ENCODE data around the gene MTERF4. TPM values are rescaled to one million over a fixed set of nuclear protein-coding genes. Genes with fewer than 3 reads are reported as not detected.

Gene MTERF4
- total and polyA plus RNA-seq, 10 of the 15 experiments (the other 5 are each of a cell fraction or from before 2014, with no cell fraction given), result 36.7 to 69.1 (median 45.5) TPM

GRCh38 chr2:241135737-241136136 is 33.6 kb upstream of the MTERF4 start (continued):
- no peak for TF ChIP-seq KLF5 (IDR thresholded peaks at IDR 0.05; ENCODE audit: partially characterized antibody)

- ATAC-seq (no peak), DNase-seq (ENCODE audit: low read depth, low spot score) (no peak), FAIRE-seq (no peak)
- SMC1A ChIA-PET (ENCODE audit: uncharacterized antibody, unreplicated experiment), result interaction anchor here (0.7 kb wide), 1 partner anchor 56 kb away, joined by 4 read pairs; no protein-coding TSS in a partner anchor
- RAD21 ChIA-PET (ENCODE audit: unreplicated experiment), result no interaction called here
- H3K4me1 ChIP-seq (ENCODE audit: control insufficient read depth, insufficient read depth, low read length), result peaks cover under 1% of the 10 kb centered on the region
- no peaks in the 10 kb centered on the region for H3K9me3 ChIP-seq (replicated peaks; ENCODE audit: control insufficient read depth, insufficient read depth, low read length)
- no peak overlapping the region for H2AFZ ChIP-seq (ENCODE audit: control insufficient read depth, low read depth, low read length)
- TF ChIP-seq NR2F1 (conservative IDR thresholded peaks at IDR 0.05) (no peak), ZZZ3 (IDR thresholded peaks at IDR 0.05; ENCODE audit: control insufficient read depth, insufficient read length, low read depth) (no peak), GABPA (IDR thresholded peaks at IDR 0.05; ENCODE audit: low read depth) (no peak), POLR2AphosphoS2 (IDR thresholded peaks at IDR 0.05; ENCODE audit: low read depth, low read length) (no peak), E2F4 (IDR thresholded peaks at IDR 0.05; ENCODE audit: low read depth, low read length) (no peak), STAT1 (conservative IDR thresholded peaks at IDR 0.05) (no peak), PAX5 (IDR thresholded peaks at IDR 0.05; ENCODE audit: borderline replicate concordance, low read depth, low read length) (no peak), MXI1 (IDR thresholded peaks at IDR 0.05; ENCODE audit: low read depth, low read length) (no peak), ASH2L (IDR thresholded peaks at IDR 0.05; ENCODE audit: borderline replicate concordance, low read depth) (no peak), SMC3 (IDR thresholded peaks at IDR 0.05; ENCODE audit: borderline replicate concordance, low read length) (no peak), ZNF207 (IDR thresholded peaks at IDR 0.05; ENCODE audit: borderline replicate concordance) (no peak), RB1 (IDR thresholded peaks at IDR 0.05; ENCODE audit: borderline replicate concordance) (no peak), CEBPZ (IDR thresholded peaks at IDR 0.05; ENCODE audit: low read depth, low read length) (no peak), ZNF24 (IDR thresholded peaks at IDR 0.05) (no peak), FOXM1 (IDR thresholded peaks at IDR 0.05; ENCODE audit: low read depth, low read length) (no peak)
- H3K27ac ChIP-seq (ENCODE audit: control insufficient read depth, insufficient read depth), result no peak overlapping the region
- intact Hi-C loops (cut with micrococcal nuclease; ENCODE audit: unreplicated experiment), result no loop called here
- WGBS (ENCODE audit: insufficient coverage, insufficient replicate concordance, low lambda C conversion rate, missing lambda C conversion rate), result 68% methylated on average over 7 of the region's 7 CpGs
- no TSS peak for BruUV-seq (replicated peaks)
- H4K20me1 ChIP-seq (ENCODE audit: control insufficient read depth, insufficient read depth), result no peaks in the 10 kb centered on the region
- no peaks in the 10 kb centered on the region for H3K27me3 ChIP-seq (replicated peaks in 1 of 2; ENCODE audit: control insufficient read depth in 2 of 2, insufficient read depth in 2 of 2, low read length in 1 of 2)
- CTCF ChIA-PET, result interaction anchor here (0.9 kb wide), 1 partner anchor 15 kb away, joined by 3 read pairs; the partner anchor contains the start of gene PASK
- H3K4me2 ChIP-seq (ENCODE audit: control insufficient read depth, insufficient read depth), result no peak overlapping the region
- no peak overlapping the region for H3K4me3 ChIP-seq
- in situ Hi-C loops (cut with MboI), result no loop called here
- no peak overlapping the region for H3K9ac ChIP-seq (ENCODE audit: control insufficient read depth, insufficient read depth, low read length)
- no peaks in the 10 kb centered on the region for H3K79me2 ChIP-seq (ENCODE audit: control insufficient read depth, insufficient read depth, low read length)
- peaks cover 6 to 20% of the 10 kb centered on the region in 2 experiments for H3K36me3 ChIP-seq (ENCODE audit: control insufficient read depth in 2 of 2, insufficient read depth in 2 of 2, low read length in 1 of 2)
- POLR2A ChIA-PET, result interaction anchor here (0.5 to 1.0 kb wide), 2 partner anchors 15 to 1016 kb away, joined by 4 to 5 read pairs; partner anchors contain the start of gene PPP1R7
Measured at GRCh38 chr2:241134711-241135110, 32.6 kb upstream of the MTERF4 start.
